ENCODE results near the gene VTA1. TPM values are rescaled to one million over a fixed set of nuclear protein-coding genes. Genes with fewer than 3 reads are reported as not detected.
"Not testable (repeated sequence)": the region's sequence is repeated elsewhere in the genome, so short reads cannot be mapped to it uniquely, and the experiment has no call there.

VTA1 gene
- total and polyA plus RNA-seq, 7 donors: 33.3 to 62.0 (median 39.3) TPM

DNA sequence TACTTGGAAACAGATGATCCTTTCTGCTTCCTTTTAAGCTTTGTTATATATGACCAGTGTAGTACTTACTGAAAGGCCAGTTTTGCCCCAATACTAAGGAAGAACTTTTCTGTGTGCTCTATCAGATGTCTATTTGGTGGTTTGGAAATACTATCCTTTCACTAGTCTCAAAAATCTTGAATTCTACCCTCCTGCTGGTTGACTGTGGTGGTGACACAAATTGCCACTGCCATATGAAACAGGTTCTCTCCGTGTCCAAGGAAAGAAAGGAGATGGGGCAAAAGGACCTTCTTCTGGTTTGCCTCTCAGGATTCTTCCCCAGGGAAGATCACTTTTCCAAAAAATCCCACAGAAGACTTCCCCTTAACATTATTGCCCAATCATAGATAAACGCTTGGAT, 8.2 kb upstream of the VTA1 start:
- TF ChIP-seq, protein P1, sequence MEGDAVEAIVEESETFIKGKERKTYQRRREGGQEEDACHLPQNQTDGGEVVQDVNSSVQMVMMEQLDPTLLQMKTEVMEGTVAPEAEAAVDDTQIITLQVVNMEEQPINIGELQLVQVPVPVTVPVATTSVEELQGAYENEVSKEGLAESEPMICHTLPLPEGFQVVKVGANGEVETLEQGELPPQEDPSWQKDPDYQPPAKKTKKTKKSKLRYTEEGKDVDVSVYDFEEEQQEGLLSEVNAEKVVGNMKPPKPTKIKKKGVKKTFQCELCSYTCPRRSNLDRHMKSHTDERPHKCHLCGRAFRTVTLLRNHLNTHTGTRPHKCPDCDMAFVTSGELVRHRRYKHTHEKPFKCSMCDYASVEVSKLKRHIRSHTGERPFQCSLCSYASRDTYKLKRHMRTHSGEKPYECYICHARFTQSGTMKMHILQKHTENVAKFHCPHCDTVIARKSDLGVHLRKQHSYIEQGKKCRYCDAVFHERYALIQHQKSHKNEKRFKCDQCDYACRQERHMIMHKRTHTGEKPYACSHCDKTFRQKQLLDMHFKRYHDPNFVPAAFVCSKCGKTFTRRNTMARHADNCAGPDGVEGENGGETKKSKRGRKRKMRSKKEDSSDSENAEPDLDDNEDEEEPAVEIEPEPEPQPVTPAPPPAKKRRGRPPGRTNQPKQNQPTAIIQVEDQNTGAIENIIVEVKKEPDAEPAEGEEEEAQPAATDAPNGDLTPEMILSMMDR (IDR thresholded peaks at IDR 0.05): no peak
- TF ChIP-seq POLR2AphosphoS5 (IDR thresholded peaks at IDR 0.05): no peak
- no peak for TF ChIP-seq POLR2A (IDR thresholded peaks at IDR 0.05)
- TF ChIP-seq EP300 (IDR thresholded peaks at IDR 0.05): no peak
- Histone ChIP-seq H3K4me1 (no peaks in the 10 kb centered on the region), H3K36me3 (no peaks in the 10 kb centered on the region), H3K4me3 (no peak overlapping the region), H3K27me3 (no peaks in the 10 kb centered on the region), H3K9me3 (no peaks in the 10 kb centered on the region), H3K27ac (no peak overlapping the region)
- intact Hi-C loops (cut with DNase I): no loop called here
- WGBS, 2 donors: 39 to 47% methylated on average over 2 of the region's 2 CpGs
- DNase-seq: no peak

DNA sequence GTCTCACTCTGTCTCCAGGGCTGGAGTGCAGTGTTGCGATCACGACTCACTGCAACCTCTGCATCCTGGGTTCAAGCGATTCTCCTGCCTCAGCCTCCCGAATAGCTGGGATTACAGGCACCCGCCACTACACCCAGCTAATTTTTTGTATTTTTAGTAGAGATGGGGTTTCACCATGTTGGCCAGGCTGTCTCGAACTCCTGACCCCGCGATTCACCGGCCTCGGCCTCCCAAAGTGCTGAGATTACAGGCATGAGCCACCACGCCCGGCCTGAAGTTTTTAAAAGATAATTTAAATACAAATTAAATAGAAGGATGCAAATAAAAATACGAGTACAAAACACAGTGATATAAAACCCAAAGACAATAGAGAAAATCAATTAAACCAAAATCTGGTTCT, 5.5 kb upstream of the VTA1 start:
- DNase-seq, H3K9me3 ChIP-seq, H3K27me3 ChIP-seq, H3K36me3 ChIP-seq, H3K4me1 ChIP-seq, H3K4me3 ChIP-seq, H3K27ac ChIP-seq: not testable (repeated sequence)
- intact Hi-C loops (cut with DNase I): loop anchor here (10.0 kb wide), 1 partner anchor 803 kb away; the partner anchor contains the start of gene HIVEP2
- 88 to 92% methylated on average over 13 of the region's 13 CpGs for WGBS, 2 donors

DNA sequence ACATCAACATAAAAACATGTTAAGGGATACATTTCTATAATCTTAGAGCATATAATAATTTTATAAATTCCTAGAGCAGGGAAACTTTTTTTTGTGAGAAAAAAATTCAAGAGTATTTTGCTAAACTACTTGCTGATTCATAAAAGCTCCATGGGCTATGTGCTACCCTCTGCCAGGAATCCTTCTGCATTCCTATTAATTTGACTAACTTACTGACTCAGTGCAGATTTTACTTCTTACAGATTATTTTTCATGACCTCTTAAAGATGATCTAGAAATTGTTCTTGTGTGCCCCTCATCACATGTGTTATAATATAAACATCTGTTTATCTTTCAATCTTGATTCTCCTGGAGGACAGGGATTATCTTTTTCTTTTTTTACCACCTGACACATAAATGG, 5.7 kb downstream of the VTA1 start:
- no peaks in the 10 kb centered on the region for H3K9me3 ChIP-seq
- intact Hi-C loops (cut with DNase I): no loop called here
- H3K27ac ChIP-seq: no peak overlapping the region
- H3K4me3 ChIP-seq: no peak overlapping the region
- TF ChIP-seq EP300 (IDR thresholded peaks at IDR 0.05) (no peak), POLR2A (IDR thresholded peaks at IDR 0.05) (no peak), POLR2AphosphoS5 (IDR thresholded peaks at IDR 0.05) (no peak)
- TF ChIP-seq, protein P1 (IDR thresholded peaks at IDR 0.05): no peak
- H3K27me3 ChIP-seq: no peaks in the 10 kb centered on the region
- peaks cover 0 to 40% (median 23%) of the 10 kb centered on the region in 4 donors for H3K4me1 ChIP-seq
- no peak for DNase-seq
- no peaks in the 10 kb centered on the region for H3K36me3 ChIP-seq

DNA sequence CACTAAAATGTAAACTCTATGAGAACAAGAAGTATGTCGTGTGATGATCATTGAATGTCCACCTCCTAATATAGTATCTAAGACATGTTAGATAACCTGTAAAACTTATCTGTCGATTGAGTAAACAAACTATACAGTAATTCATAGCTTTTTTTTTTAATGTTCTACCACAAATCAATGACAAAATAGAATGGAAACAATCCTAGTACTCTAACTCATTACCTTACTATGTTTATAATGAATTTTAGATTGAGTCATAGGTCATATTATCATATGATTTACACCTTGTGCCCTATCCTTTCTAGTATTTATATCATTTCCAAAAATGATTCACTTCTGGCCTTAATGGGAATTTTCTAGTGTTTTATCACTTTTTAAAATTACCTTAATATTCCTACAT, 6.1 kb downstream of the VTA1 start:
- intact Hi-C loops (cut with DNase I): no loop called here
- no peak for DNase-seq
- H3K4me1 ChIP-seq: peaks cover 0 to 36% (median 19%) of the 10 kb centered on the region in 4 donors
- H3K27me3 ChIP-seq: no peaks in the 10 kb centered on the region
- 44 to 73% methylated on average over 2 of the region's 2 CpGs for WGBS, 2 donors
- TF ChIP-seq POLR2A (IDR thresholded peaks at IDR 0.05) (no peak), POLR2AphosphoS5 (IDR thresholded peaks at IDR 0.05) (no peak)
- TF ChIP-seq, protein P1 (IDR thresholded peaks at IDR 0.05): no peak
- H3K9me3 ChIP-seq: no peaks in the 10 kb centered on the region
- no peak overlapping the region for H3K27ac ChIP-seq
- no peak overlapping the region for H3K4me3 ChIP-seq
- no peaks in the 10 kb centered on the region for H3K36me3 ChIP-seq

DNA sequence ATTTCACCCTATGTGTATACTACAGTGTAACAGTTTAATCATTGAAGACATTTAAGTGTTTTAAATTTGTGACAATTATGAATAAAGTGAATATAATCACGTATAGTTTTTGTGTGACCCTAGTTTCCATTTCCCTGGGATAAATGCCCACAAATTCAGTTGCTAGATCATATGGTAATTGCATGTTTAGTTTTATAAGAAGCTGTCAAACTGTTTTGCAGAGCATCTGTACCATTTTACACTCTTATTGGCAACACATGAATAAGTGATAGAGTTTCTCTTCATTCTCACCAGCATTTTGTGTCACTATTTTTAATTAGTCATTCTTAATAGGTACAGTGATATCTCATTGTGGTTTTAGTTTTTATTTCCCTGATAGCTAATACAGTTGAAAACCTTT, 7.3 kb downstream of the VTA1 start:
- Histone ChIP-seq H3K27ac (no peak overlapping the region), H3K4me1 (peaks cover 0 to 24% (median 8%) of the 10 kb centered on the region in 4 donors), H3K27me3 (no peaks in the 10 kb centered on the region), H3K36me3 (no peaks in the 10 kb centered on the region), H3K4me3 (no peak overlapping the region), H3K9me3 (no peaks in the 10 kb centered on the region)
- 85 to 93% methylated on average over 1 of the region's 1 CpG for WGBS, 2 donors
- intact Hi-C loops (cut with DNase I): no loop called here
- TF ChIP-seq, protein P1 (IDR thresholded peaks at IDR 0.05): no peak
- TF ChIP-seq EP300 (IDR thresholded peaks at IDR 0.05) (no peak), POLR2AphosphoS5 (IDR thresholded peaks at IDR 0.05) (no peak), POLR2A (IDR thresholded peaks at IDR 0.05) (no peak)
- DNase-seq: no peak
